Activated CD4-positive, alpha-beta T cell treated with anti-CD3 and anti-CD28 coated beads, Interleukin-2, amount 50 U/mL, for 48 hours (primary cell): ENCODE data around the gene PIEZO2.

Experiments
- DNase-seq, 2 experiments: peaks; one replicate each; pipeline ENCODE4 v3.0.0-alpha.2; 2020

Gene PIEZO2

GRCh38 chr18:10770264-10770663 lies 379.1 kb downstream of the PIEZO2 start:
- DNase-seq = no peak

GRCh38 chr18:10768221-10768620 lies 381.1 kb downstream of the PIEZO2 start:
- DNase-seq = no peak

GRCh38 chr18:10767658-10768057 lies 381.7 kb downstream of the PIEZO2 start:
- no peak for DNase-seq

GRCh38 chr18:10760986-10761385 lies 388.4 kb downstream of the PIEZO2 start:
- no peak for DNase-seq

GRCh38 chr18:10759241-10759640 lies 390.1 kb downstream of the PIEZO2 start:
- no peak for DNase-seq

GRCh38 chr18:10757946-10758345 lies 391.4 kb downstream of the PIEZO2 start:
- no peak for DNase-seq

- no peak for DNase-seq
Observed at GRCh38 chr18:10757349-10757748, 392.0 kb downstream of the PIEZO2 start.

GRCh38 chr18:10755855-10756254 lies 393.5 kb downstream of the PIEZO2 start:
- DNase-seq = no peak

- DNase-seq = no peak
Observed at GRCh38 chr18:10754128-10754527, 395.2 kb downstream of the PIEZO2 start.

GRCh38 chr18:10752382-10752781 lies 397.0 kb downstream of the PIEZO2 start:
- no peak for DNase-seq

GRCh38 chr18:10751653-10752052 lies 397.7 kb downstream of the PIEZO2 start:
- no peak for DNase-seq

GRCh38 chr18:10750191-10751035 lies 399.0 kb downstream of the PIEZO2 start:
- no peak for DNase-seq

- DNase-seq = no peak
Observed at GRCh38 chr18:10748641-10749040, 400.7 kb downstream of the PIEZO2 start.

- no peak for DNase-seq
Observed at GRCh38 chr18:10745971-10746370, 403.4 kb downstream of the PIEZO2 start.

GRCh38 chr18:10745219-10745618 lies 404.1 kb downstream of the PIEZO2 start:
- DNase-seq = no peak

- no peak for DNase-seq
Observed at GRCh38 chr18:10743766-10744165, 405.6 kb downstream of the PIEZO2 start.

GRCh38 chr18:10739152-10739551 lies 410.2 kb downstream of the PIEZO2 start:
- no peak for DNase-seq

- no peak for DNase-seq
Observed at GRCh38 chr18:10736984-10737383, 412.4 kb downstream of the PIEZO2 start.

GRCh38 chr18:10732990-10733389 lies 416.4 kb downstream of the PIEZO2 start:
- no peak for DNase-seq

GRCh38 chr18:10727477-10727876 lies 421.9 kb downstream of the PIEZO2 start:
- DNase-seq = no peak

GRCh38 chr18:10726198-10727068 lies 422.9 kb downstream of the PIEZO2 start:
- no peak for DNase-seq

GRCh38 chr18:10724666-10725065 lies 424.7 kb downstream of the PIEZO2 start:
- no peak for DNase-seq

- no peak for DNase-seq
Observed at GRCh38 chr18:10723496-10723895, 425.9 kb downstream of the PIEZO2 start.

- DNase-seq = no peak
Observed at GRCh38 chr18:10718809-10719208, 430.6 kb downstream of the PIEZO2 start.
